ENCODE data around the gene OR52N2.

Gene OR52N2
- total RNA-seq = 0 reads per million in 3 donors

GRCh38 chr11:5808500-5809121 is at the start of gene OR52N2:
OR52N2 (plus strand) TSS chr11:5808924; CDS start chr11:5820336, 11,412 bp downstream.
- no peak within 1 kb of the TSS for H3K27ac ChIP-seq (ENCODE audit: insufficient read depth, low read length, poor library complexity, severe bottlenecking)
- no peaks in the 10 kb centered on the region for H3K27me3 ChIP-seq (replicated peaks; ENCODE audit: control insufficient read depth, insufficient read depth, low read length, poor library complexity, severe bottlenecking)
- H3K4me1 ChIP-seq (ENCODE audit: control insufficient read depth, insufficient read depth, low read length, poor library complexity, severe bottlenecking) = no peaks in the 10 kb centered on the region
- H3K9me3 ChIP-seq (ENCODE audit: control insufficient read depth, low read length) = no peaks in the 10 kb centered on the region
- DNase-seq = peak; percentile 38 to 71 (median 42)
- H3K4me3 ChIP-seq (ENCODE audit: insufficient read depth, low read depth, low read length, poor library complexity, severe bottlenecking) = peak within 1 kb of the TSS; percentile 48
- H3K36me3 ChIP-seq (ENCODE audit: control insufficient read depth, insufficient read depth, low read length) = no peaks in the 10 kb centered on the region

- H3K36me3 ChIP-seq (ENCODE audit: control insufficient read depth, insufficient read depth, low read length) = no peaks in the 10 kb centered on the region
- H3K9me3 ChIP-seq (ENCODE audit: control insufficient read depth, low read length) = no peaks in the 10 kb centered on the region
- no peak overlapping the region for H3K27ac ChIP-seq (ENCODE audit: insufficient read depth, low read length, poor library complexity, severe bottlenecking)
- no peaks in the 10 kb centered on the region for H3K27me3 ChIP-seq (replicated peaks; ENCODE audit: control insufficient read depth, insufficient read depth, low read length, poor library complexity, severe bottlenecking)
- H3K4me1 ChIP-seq (ENCODE audit: control insufficient read depth, insufficient read depth, low read length, poor library complexity, severe bottlenecking) = no peaks in the 10 kb centered on the region
- no peak for DNase-seq
- H3K4me3 ChIP-seq (ENCODE audit: insufficient read depth, low read depth, low read length, poor library complexity, severe bottlenecking) = no peak overlapping the region
These were observed 41.7 kb upstream of the OR52N2 start for GRCh38 chr11:5767056-5767455.

GRCh38 chr11:5783255-5783654 is 25.5 kb upstream of the OR52N2 start, which contains the start of gene OR52N5:
OR52N5 (minus strand) TSS chr11:5783355; CDS start chr11:5778634, 4,721 bp downstream.
- no peak within 1 kb of the TSS for H3K4me3 ChIP-seq (ENCODE audit: insufficient read depth, low read depth, low read length, poor library complexity, severe bottlenecking)
- DNase-seq = no peak
- H3K9me3 ChIP-seq (ENCODE audit: control insufficient read depth, low read length) = no peaks in the 10 kb centered on the region
- no peaks in the 10 kb centered on the region for H3K4me1 ChIP-seq (ENCODE audit: control insufficient read depth, insufficient read depth, low read length, poor library complexity, severe bottlenecking)
- no peaks in the 10 kb centered on the region for H3K36me3 ChIP-seq (ENCODE audit: control insufficient read depth, insufficient read depth, low read length)
- H3K27ac ChIP-seq (ENCODE audit: insufficient read depth, low read length, poor library complexity, severe bottlenecking) = no peak within 1 kb of the TSS
- H3K27me3 ChIP-seq (replicated peaks; ENCODE audit: control insufficient read depth, insufficient read depth, low read length, poor library complexity, severe bottlenecking) = no peaks in the 10 kb centered on the region

- no peaks in the 10 kb centered on the region for H3K36me3 ChIP-seq (ENCODE audit: control insufficient read depth, insufficient read depth, low read length)
- no peaks in the 10 kb centered on the region for H3K4me1 ChIP-seq (ENCODE audit: control insufficient read depth, insufficient read depth, low read length, poor library complexity, severe bottlenecking)
- DNase-seq = no peak
- H3K27ac ChIP-seq (ENCODE audit: insufficient read depth, low read length, poor library complexity, severe bottlenecking) = no peak within 1 kb of the TSS
- no peaks in the 10 kb centered on the region for H3K27me3 ChIP-seq (replicated peaks; ENCODE audit: control insufficient read depth, insufficient read depth, low read length, poor library complexity, severe bottlenecking)
- H3K9me3 ChIP-seq (ENCODE audit: control insufficient read depth, low read length) = no peaks in the 10 kb centered on the region
- no peak within 1 kb of the TSS for H3K4me3 ChIP-seq (ENCODE audit: insufficient read depth, low read depth, low read length, poor library complexity, severe bottlenecking)
These were observed 17.6 kb upstream of the OR52N2 start, which contains the start of gene OR52N1 for GRCh38 chr11:5791165-5791564. OR52N1 (minus strand) TSS chr11:5791265; CDS start chr11:5788816, 2,449 bp downstream.

GRCh38 chr11:5796541-5796940 is 12.2 kb upstream of the OR52N2 start:
- no peak for DNase-seq
- Histone ChIP-seq H3K9me3 (ENCODE audit: control insufficient read depth, low read length) (no peaks in the 10 kb centered on the region), H3K4me3 (ENCODE audit: insufficient read depth, low read depth, low read length, poor library complexity, severe bottlenecking) (no peak overlapping the region), H3K4me1 (ENCODE audit: control insufficient read depth, insufficient read depth, low read length, poor library complexity, severe bottlenecking) (no peaks in the 10 kb centered on the region), H3K27ac (ENCODE audit: insufficient read depth, low read length, poor library complexity, severe bottlenecking) (no peak overlapping the region), H3K36me3 (ENCODE audit: control insufficient read depth, insufficient read depth, low read length) (no peaks in the 10 kb centered on the region), H3K27me3 (replicated peaks; ENCODE audit: control insufficient read depth, insufficient read depth, low read length, poor library complexity, severe bottlenecking) (peaks cover 3% of the 10 kb centered on the region)

- Histone ChIP-seq H3K9me3 (ENCODE audit: control insufficient read depth, low read length) (no peaks in the 10 kb centered on the region), H3K27me3 (replicated peaks; ENCODE audit: control insufficient read depth, insufficient read depth, low read length, poor library complexity, severe bottlenecking) (no peaks in the 10 kb centered on the region), H3K4me3 (ENCODE audit: insufficient read depth, low read depth, low read length, poor library complexity, severe bottlenecking) (no peak overlapping the region), H3K36me3 (ENCODE audit: control insufficient read depth, insufficient read depth, low read length) (no peaks in the 10 kb centered on the region), H3K4me1 (ENCODE audit: control insufficient read depth, insufficient read depth, low read length, poor library complexity, severe bottlenecking) (no peaks in the 10 kb centered on the region), H3K27ac (ENCODE audit: insufficient read depth, low read length, poor library complexity, severe bottlenecking) (no peak overlapping the region)
- DNase-seq = no peak
These were observed 4.7 kb upstream of the OR52N2 start for GRCh38 chr11:5803982-5804381.

- no peaks in the 10 kb centered on the region for H3K36me3 ChIP-seq (ENCODE audit: control insufficient read depth, insufficient read depth, low read length)
- no peaks in the 10 kb centered on the region for H3K27me3 ChIP-seq (replicated peaks; ENCODE audit: control insufficient read depth, insufficient read depth, low read length, poor library complexity, severe bottlenecking)
- H3K4me1 ChIP-seq (ENCODE audit: control insufficient read depth, insufficient read depth, low read length, poor library complexity, severe bottlenecking) = no peaks in the 10 kb centered on the region
- no peak overlapping the region for H3K27ac ChIP-seq (ENCODE audit: insufficient read depth, low read length, poor library complexity, severe bottlenecking)
- no peak overlapping the region for H3K4me3 ChIP-seq (ENCODE audit: insufficient read depth, low read depth, low read length, poor library complexity, severe bottlenecking)
- DNase-seq = no peak
- no peaks in the 10 kb centered on the region for H3K9me3 ChIP-seq (ENCODE audit: control insufficient read depth, low read length)
These were observed 1.1 kb upstream of the OR52N2 start for GRCh38 chr11:5807580-5807979.

GRCh38 chr11:5809122-5809519 is 397 bp downstream of the OR52N2 start:
- DNase-seq = no peak
- Histone ChIP-seq H3K27ac (ENCODE audit: insufficient read depth, low read length, poor library complexity, severe bottlenecking) (no peak overlapping the region), H3K9me3 (ENCODE audit: control insufficient read depth, low read length) (no peaks in the 10 kb centered on the region), H3K27me3 (replicated peaks; ENCODE audit: control insufficient read depth, insufficient read depth, low read length, poor library complexity, severe bottlenecking) (no peaks in the 10 kb centered on the region), H3K4me3 (ENCODE audit: insufficient read depth, low read depth, low read length, poor library complexity, severe bottlenecking) (peak overlapping the region; percentile 48), H3K4me1 (ENCODE audit: control insufficient read depth, insufficient read depth, low read length, poor library complexity, severe bottlenecking) (no peaks in the 10 kb centered on the region), H3K36me3 (ENCODE audit: control insufficient read depth, insufficient read depth, low read length) (no peaks in the 10 kb centered on the region)

- DNase-seq = no peak
- Histone ChIP-seq H3K9me3 (ENCODE audit: control insufficient read depth, low read length) (no peaks in the 10 kb centered on the region), H3K27ac (ENCODE audit: insufficient read depth, low read length, poor library complexity, severe bottlenecking) (no peak overlapping the region), H3K36me3 (ENCODE audit: control insufficient read depth, insufficient read depth, low read length) (no peaks in the 10 kb centered on the region), H3K4me3 (ENCODE audit: insufficient read depth, low read depth, low read length, poor library complexity, severe bottlenecking) (no peak overlapping the region), H3K4me1 (ENCODE audit: control insufficient read depth, insufficient read depth, low read length, poor library complexity, severe bottlenecking) (no peaks in the 10 kb centered on the region), H3K27me3 (replicated peaks; ENCODE audit: control insufficient read depth, insufficient read depth, low read length, poor library complexity, severe bottlenecking) (no peaks in the 10 kb centered on the region)
These were observed 1.4 kb downstream of the OR52N2 start for GRCh38 chr11:5809905-5810795.

GRCh38 chr11:5815534-5815933 is 6.8 kb downstream of the OR52N2 start:
- H3K4me1 ChIP-seq (ENCODE audit: control insufficient read depth, insufficient read depth, low read length, poor library complexity, severe bottlenecking) = no peaks in the 10 kb centered on the region
- H3K9me3 ChIP-seq (ENCODE audit: control insufficient read depth, low read length) = no peaks in the 10 kb centered on the region
- no peak for DNase-seq
- H3K36me3 ChIP-seq (ENCODE audit: control insufficient read depth, insufficient read depth, low read length) = no peaks in the 10 kb centered on the region
- H3K27me3 ChIP-seq (replicated peaks; ENCODE audit: control insufficient read depth, insufficient read depth, low read length, poor library complexity, severe bottlenecking) = no peaks in the 10 kb centered on the region
- no peak overlapping the region for H3K27ac ChIP-seq (ENCODE audit: insufficient read depth, low read length, poor library complexity, severe bottlenecking)
- H3K4me3 ChIP-seq (ENCODE audit: insufficient read depth, low read depth, low read length, poor library complexity, severe bottlenecking) = no peak overlapping the region

Data from effector memory CD4-positive, alpha-beta T cell (primary cell).